Mesothelial cell of epicardium (in vitro differentiated cells): Measurements from ENCODE around the gene AKAP8. TPM values are rescaled to one million over a fixed set of nuclear protein-coding genes. Genes with fewer than 3 reads are reported as not detected.

Experiments used
- DNase-seq, 2 experiments: peaks; one replicate each; pipeline ENCODE4 v3.0.0; 2021; ENCODE audit warnings: low spot score in 2 of 2; ENCODE audit not compliant: unreplicated experiment in 2 of 2
- H3K27ac Mint-ChIP-seq: 2 replicates; pipeline ENCODE4 v1.8.0; 2021; ENCODE audit warnings: mixed read lengths
- H3K27me3 Mint-ChIP-seq: 2 replicates; pipeline ENCODE4 v1.8.0; 2021; ENCODE audit warnings: low read depth, mixed read lengths
- H3K36me3 Mint-ChIP-seq: 2 replicates; pipeline ENCODE4 v1.8.0; 2021; ENCODE audit warnings: mixed read lengths
- H3K4me1 Mint-ChIP-seq: 2 replicates; pipeline ENCODE4 v1.8.0; 2021; ENCODE audit warnings: mixed read lengths
- H3K4me3 Mint-ChIP-seq: 2 replicates; pipeline ENCODE4 v1.8.0; 2021; ENCODE audit warnings: mild to moderate bottlenecking, moderate library complexity, mixed read lengths
- H3K9me3 Mint-ChIP-seq: 2 replicates; pipeline ENCODE4 v1.8.0; 2021; ENCODE audit warnings: mixed read lengths
- CTCF ChIP-seq: fragments of 200-600 bp; sonication (generic); IDR thresholded peaks from one replicate; pipeline ENCODE4 v1.5.0; 2021; ENCODE audit warnings: antibody characterized with exemption; ENCODE audit not compliant: unreplicated experiment
- total RNA-seq: library from RNA; stranded (reverse); gene quantifications from 3 replicates; pipeline ENCODE4 v1.2.1, GENCODE V29; 2021

AKAP8 gene
- total RNA-seq, 1 donor from 2014 or later = 43.5 TPM

GRCh38 chr19:15421136-15421695 lies 41.6 kb upstream of the AKAP8 start:
- Mint-ChIP-seq H3K4me3 (no peak overlapping the region), H3K27ac (no peak overlapping the region), H3K4me1 (peaks cover 20% of the 10 kb centered on the region), H3K27me3 (no peaks in the 10 kb centered on the region), H3K9me3 (no peaks in the 10 kb centered on the region), H3K36me3 (peaks cover 30% of the 10 kb centered on the region)
- no peak for DNase-seq
- TF ChIP-seq CTCF = no peak

DNA sequence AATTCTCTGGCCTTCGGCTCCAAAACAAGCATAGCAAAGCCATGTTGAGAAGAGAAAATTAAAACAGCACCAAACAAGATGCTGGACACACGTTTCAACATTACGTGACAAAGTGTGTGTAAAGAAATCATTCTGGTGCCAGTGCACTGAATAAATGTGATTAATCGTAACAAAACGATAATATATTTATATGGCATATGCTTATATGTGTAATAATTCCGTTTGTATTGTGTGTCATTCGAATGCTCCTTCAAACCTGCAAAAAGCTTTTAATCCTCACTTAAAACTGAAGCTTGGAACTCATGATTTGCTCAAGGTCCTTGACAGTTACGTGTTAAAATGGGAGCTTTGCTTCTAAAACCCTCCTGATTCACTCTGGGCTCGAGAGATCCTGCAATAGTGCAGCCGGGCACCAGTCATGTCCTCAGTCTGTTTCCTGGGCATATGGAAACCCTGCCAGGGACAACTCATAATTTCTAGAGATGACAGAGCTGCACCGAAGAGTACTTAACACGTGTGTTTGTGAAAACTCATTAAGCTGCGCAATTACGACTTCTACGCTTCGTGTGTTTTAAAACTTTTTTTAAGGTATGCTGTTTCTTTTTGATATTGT lies 39.9 kb upstream of the AKAP8 start:
- Mint-ChIP-seq H3K27ac (peak overlapping the region; percentile 64), H3K9me3 (no peaks in the 10 kb centered on the region), H3K27me3 (no peaks in the 10 kb centered on the region), H3K36me3 (peaks cover 28% of the 10 kb centered on the region), H3K4me1 (peaks cover 24% of the 10 kb centered on the region), H3K4me3 (peak overlapping the region; percentile 99)
- no peak for DNase-seq
- peak; percentile 37 for TF ChIP-seq CTCF

GRCh38 chr19:15418579-15419412 lies 39.2 kb upstream of the AKAP8 start, which contains the start of gene AKAP8L:
Gene AKAP8L, minus strand, starts transcription at chr19:15418988. Its CDS starts 65 bp downstream, at chr19:15418923.
- peaks cover 24% of the 10 kb centered on the region for H3K4me1 Mint-ChIP-seq
- DNase-seq = peak; percentile 97
- H3K9me3 Mint-ChIP-seq = no peaks in the 10 kb centered on the region
- TF ChIP-seq CTCF = peak; percentile 70
- H3K27me3 Mint-ChIP-seq = no peaks in the 10 kb centered on the region
- H3K4me3 Mint-ChIP-seq = peak within 1 kb of the TSS; percentile 99
- peak within 1 kb of the TSS; percentile 99 for H3K27ac Mint-ChIP-seq
- H3K36me3 Mint-ChIP-seq = peaks cover 24% of the 10 kb centered on the region

GRCh38 chr19:15418231-15418578 lies 38.6 kb upstream of the AKAP8 start:
- H3K27me3 Mint-ChIP-seq = no peaks in the 10 kb centered on the region
- peaks cover 27% of the 10 kb centered on the region for H3K4me1 Mint-ChIP-seq

DNA sequence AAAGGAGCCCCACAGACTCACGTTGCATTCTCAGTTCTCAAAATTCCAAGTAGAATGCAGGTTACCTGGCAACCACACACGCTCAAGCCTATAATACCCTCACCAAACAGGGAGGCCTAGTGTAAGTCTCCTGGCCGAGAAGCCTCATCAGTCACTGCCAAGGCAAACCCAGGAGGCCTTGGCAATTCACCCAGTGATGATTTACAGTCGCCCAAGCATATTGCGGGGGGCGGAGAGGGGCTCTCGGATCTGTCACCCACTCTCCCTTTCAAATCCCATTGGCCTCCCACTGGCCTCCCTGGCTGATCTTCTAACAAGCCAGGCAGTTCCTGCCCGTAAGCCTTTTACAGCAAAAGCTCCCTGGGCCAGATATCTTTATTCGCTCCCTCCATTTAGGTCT lies 38.1 kb upstream of the AKAP8 start:
- H3K4me3 Mint-ChIP-seq = peak overlapping the region; percentile 99
- no peak for DNase-seq
- no peaks in the 10 kb centered on the region for H3K9me3 Mint-ChIP-seq
- H3K27me3 Mint-ChIP-seq = no peaks in the 10 kb centered on the region
- H3K4me1 Mint-ChIP-seq = peaks cover 31% of the 10 kb centered on the region
- peaks cover 15% of the 10 kb centered on the region for H3K36me3 Mint-ChIP-seq
- TF ChIP-seq CTCF = no peak
- peak overlapping the region; percentile 99 for H3K27ac Mint-ChIP-seq

More at GRCh38 chr19:15418231-15418578, 38.6 kb upstream of the AKAP8 start:
- DNase-seq = peak in 1 of 2 experiments; percentile 51
- TF ChIP-seq CTCF = no peak
- Mint-ChIP-seq H3K9me3 (no peaks in the 10 kb centered on the region), H3K27ac (peak overlapping the region; percentile 99), H3K4me3 (peak overlapping the region; percentile 99), H3K36me3 (peaks cover 20% of the 10 kb centered on the region)
